GM12878 (cell line): ENCODE results near the gene CNTNAP2. TPM values are rescaled to one million over a fixed set of nuclear protein-coding genes. Genes with fewer than 3 reads are reported as not detected.

Experiments used
- ATAC-seq: fragments of 200-7000 bp; cut with Tn5 transposase; 3 replicates; pipeline ENCODE4 v1.9.1; 2020; ENCODE audit warnings: mild to moderate bottlenecking, moderate library complexity
- BruUV-seq: library from RNA; stranded (reverse); fragments of 400-500 nt; replicated peaks from 2 replicates; lab custom pipeline; 2021; lab: Mats Ljungman, UMichigan
- CTCF ChIA-PET: fragments of 300-600 bp; sonication (Branson Sonifier 250); formaldehyde crosslinking; extraction: SDS; loops from one replicate; lab custom pipeline; 2021; ENCODE audit warnings: inconsistent platforms; lab: Yijun Ruan, JAX
- POLR2A ChIA-PET: fragments of 350-600 bp; formaldehyde crosslinking; extraction: SDS; loops from one replicate; lab custom pipeline; 2021; ENCODE audit warnings: inconsistent platforms; lab: Charles Lee
- RAD21 ChIA-PET: fragments of 300-600 bp; sonication (Branson Sonifier 250); formaldehyde crosslinking; loops from one replicate; lab custom pipeline; 2023; ENCODE audit warnings: antibody characterized with exemption; ENCODE audit not compliant: unreplicated experiment; lab: Charles Lee
- SMC1A ChIA-PET: fragments of 300-600 bp; sonication (Branson Sonifier 250); formaldehyde crosslinking; loops from one replicate; lab custom pipeline; 2023; ENCODE audit not compliant: unreplicated experiment, uncharacterized antibody; lab: Charles Lee
- DNase-seq: peaks from one replicate; pipeline ENCODE4 v3.0.0-alpha.2; 2011; ENCODE audit warnings: low read depth, low spot score
- FAIRE-seq: peaks from 3 replicates; lab custom pipeline; 2011; peaks lifted over from hg19 to GRCh38; lab: Jason Lieb, UNC
- H2AFZ ChIP-seq: 2 replicates; pipeline ENCODE4 v1.6.0; 2011; ENCODE audit warnings: low read depth, low read length, control low read depth; ENCODE audit not compliant: control insufficient read depth
- H3K27ac ChIP-seq: 2 replicates; pipeline ENCODE4 v1.5.1; 2011; ENCODE audit warnings: control low read depth; ENCODE audit not compliant: control insufficient read depth, insufficient read depth
- H3K27me3 ChIP-seq, 2 experiments: replicated peaks in 1 of 2; 2 replicates each; pipeline versions ENCODE4 v1.6.0 to v1.6.1; 2011; ENCODE audit warnings: low read length in 1 of 2; ENCODE audit not compliant: control insufficient read depth in 2 of 2, insufficient read depth in 2 of 2
- H3K36me3 ChIP-seq, 2 experiments: 2 replicates each; pipeline ENCODE4 v1.5.1; 2011; ENCODE audit warnings: low read length in 1 of 2; ENCODE audit not compliant: control insufficient read depth in 2 of 2, insufficient read depth in 2 of 2
- H3K4me1 ChIP-seq: 2 replicates; pipeline ENCODE4 v1.6.1; 2011; ENCODE audit warnings: mild to moderate bottlenecking, low read length, moderate library complexity, mixed read lengths; ENCODE audit not compliant: control insufficient read depth, insufficient read depth
- H3K4me2 ChIP-seq: 2 replicates; pipeline ENCODE4 v1.6.0; 2011; ENCODE audit warnings: control low read depth; ENCODE audit not compliant: control insufficient read depth, insufficient read depth
- H3K4me3 ChIP-seq: fragments of 200-600 bp; sonication (generic); 2 replicates; pipeline ENCODE4 v1.5.1; 2016
- H3K79me2 ChIP-seq: 2 replicates; pipeline ENCODE4 v1.6.0; 2011; ENCODE audit warnings: low read length; ENCODE audit not compliant: control insufficient read depth, insufficient read depth
- H3K9ac ChIP-seq: 2 replicates; pipeline ENCODE4 v1.8.0; 2011; ENCODE audit warnings: low read length, control low read depth, mixed read lengths; ENCODE audit not compliant: control insufficient read depth, insufficient read depth
- H3K9me3 ChIP-seq: replicated peaks from 3 replicates; pipeline ENCODE4 v1.5.1; 2011; ENCODE audit warnings: mild to moderate bottlenecking, low read length; ENCODE audit not compliant: control insufficient read depth, insufficient read depth
- H4K20me1 ChIP-seq: 2 replicates; pipeline ENCODE4 v1.6.0; 2011; ENCODE audit not compliant: control insufficient read depth, insufficient read depth
- BCLAF1 ChIP-seq: fragments of 450-650 bp; IDR thresholded peaks from 2 replicates; pipeline ENCODE4 v1.6.1; 2017; ENCODE audit warnings: antibody characterized with exemption, mild to moderate bottlenecking, moderate library complexity
- CHD4 ChIP-seq: fragments of 200-600 bp; sonication (generic); IDR thresholded peaks from 2 replicates; pipeline ENCODE4 v1.6.1; 2016; ENCODE audit warnings: mild to moderate bottlenecking
- MEF2B ChIP-seq: fragments of 450-650 bp; IDR thresholded peaks from 2 replicates; pipeline ENCODE4 v1.6.1; 2018; ENCODE audit warnings: mild to moderate bottlenecking, moderate library complexity; ENCODE audit not compliant: partially characterized antibody, poor library complexity, severe bottlenecking
- NR2C1 ChIP-seq: fragments of 450-650 bp; IDR thresholded peaks from 2 replicates; pipeline ENCODE4 v1.6.1; 2017; ENCODE audit warnings: antibody characterized with exemption, mild to moderate bottlenecking, moderate library complexity
- PAX8 ChIP-seq: fragments of 450-650 bp; IDR thresholded peaks from 2 replicates; pipeline ENCODE4 v1.6.1; 2017; ENCODE audit warnings: mild to moderate bottlenecking, moderate library complexity
- RB1 ChIP-seq: fragments of 450-650 bp; formaldehyde crosslinking; IDR thresholded peaks from 2 replicates; pipeline ENCODE4 v1.6.1; 2017; ENCODE audit warnings: mild to moderate bottlenecking, borderline replicate concordance
- SMARCA5 ChIP-seq: fragments of 450-650 bp; IDR thresholded peaks from 2 replicates; pipeline ENCODE4 v1.6.1; 2017; ENCODE audit warnings: mild to moderate bottlenecking
- SREBF1 ChIP-seq: IDR thresholded peaks from 2 replicates; pipeline ENCODE4 v1.6.1; 2012; ENCODE audit warnings: mild to moderate bottlenecking, low read length
- ZSCAN29 ChIP-seq: fragments of 450-650 bp; IDR thresholded peaks from 2 replicates; pipeline ENCODE4 v1.6.1; 2017; ENCODE audit warnings: mild to moderate bottlenecking, moderate library complexity
- WGBS: methylation state at CpG from one replicate; pipeline ENCODE4 v1.1.6; 2016; ENCODE audit warnings: low lambda C conversion rate; ENCODE audit not compliant: insufficient replicate concordance, insufficient coverage; ENCODE audit errors: missing lambda C conversion rate; 5-methylcytosine and 5-hydroxymethylcytosine counted together
- in situ Hi-C: fragments of 300-500 bp; cut with MboI; formaldehyde crosslinking; loops from 9 replicates; pipeline ENCODE4 v1.14.3; 2018; ENCODE audit warnings: mixed read lengths
- intact Hi-C: fragments of 100-400 bp; cut with micrococcal nuclease; formaldehyde crosslinking; loops from one replicate; pipeline ENCODE4 v1.14.2; 2022; ENCODE audit not compliant: unreplicated experiment
- polyA plus RNA-seq, 11 experiments: library from polyadenylated mRNA; depleted of rRNA in 4 of 11; unstranded in 6 of 11; stranded (reverse) in 5 of 11; fragments of >200 nt; fragmentation: Nextera tagmentation in 4 of 11; fragmentation: Illumina TruSeq in 1 of 11; extraction: Ambion mirVana in 4 of 11; extraction: Trizol in 1 of 11; gene quantifications; 1 replicate in 1 of 11; 2 replicates in 10 of 11; pipeline versions ENCODE4 v1.2.1 to v1.2.3, GENCODE V29; 2011 to 2016; ENCODE audit warnings: inconsistent platforms in 2 of 11, missing spikeins in 2 of 11, low read depth in 1 of 11
- total RNA-seq, 4 experiments: library from RNA; depleted of rRNA in 3 of 4; stranded (reverse); fragments of >200 nt in 3 of 4; fragmentation: Illumina TruSeq in 1 of 4; extraction: Trizol in 1 of 4; gene quantifications; 2 replicates each; pipeline versions ENCODE4 v1.2.1 to v1.2.3, GENCODE V29; 2013 to 2021

CNTNAP2 gene
- total and polyA plus RNA-seq, 10 of the 15 experiments (the other 5 are each of a cell fraction or from before 2014, with no cell fraction given), result 0.03 to 0.08 (median 0.03) TPM; not detected in 7

- TF ChIP-seq NR2C1, result no peak
- TF ChIP-seq, all 136 proteins: peak for 0
Observed at GRCh38 chr7:148174376-148174775, 2057.8 kb downstream of the CNTNAP2 start (continued).

- Histone ChIP-seq H3K9me3 (no peaks in the 10 kb centered on the region), H3K36me3 (no peaks in the 10 kb centered on the region), H3K27me3 (no peaks in the 10 kb centered on the region), H3K9ac (no peak overlapping the region), H3K4me3 (no peak overlapping the region), H3K27ac (no peak overlapping the region), H3K79me2 (no peaks in the 10 kb centered on the region), H3K4me1 (no peaks in the 10 kb centered on the region), H3K4me2 (no peak overlapping the region), H4K20me1 (no peaks in the 10 kb centered on the region)
- intact Hi-C loops, result no loop called here
- ChIA-PET CTCF (no interaction called here), RAD21 (no interaction called here), POLR2A (no interaction called here), SMC1A (no interaction called here)
- no peak for DNase-seq
- no peak for ATAC-seq
- BruUV-seq, result no TSS peak
- in situ Hi-C loops, result no loop called here
- 7% methylated on average over 2 of the region's 2 CpGs for WGBS
- no peak for FAIRE-seq
- TF ChIP-seq BCLAF1 (no peak), SREBF1 (no peak), CHD4 (no peak), RB1 (no peak), MEF2B (no peak), ZSCAN29 (no peak), PAX8 (no peak), SMARCA5 (no peak)
- TF ChIP-seq, all 136 proteins: peak for 0
- no peak overlapping the region for H2AFZ ChIP-seq
Observed at GRCh38 chr7:148175512-148175911, 2058.9 kb downstream of the CNTNAP2 start.
